Measurements from ENCODE around the gene CACNG5.

Gene CACNG5

DNA sequence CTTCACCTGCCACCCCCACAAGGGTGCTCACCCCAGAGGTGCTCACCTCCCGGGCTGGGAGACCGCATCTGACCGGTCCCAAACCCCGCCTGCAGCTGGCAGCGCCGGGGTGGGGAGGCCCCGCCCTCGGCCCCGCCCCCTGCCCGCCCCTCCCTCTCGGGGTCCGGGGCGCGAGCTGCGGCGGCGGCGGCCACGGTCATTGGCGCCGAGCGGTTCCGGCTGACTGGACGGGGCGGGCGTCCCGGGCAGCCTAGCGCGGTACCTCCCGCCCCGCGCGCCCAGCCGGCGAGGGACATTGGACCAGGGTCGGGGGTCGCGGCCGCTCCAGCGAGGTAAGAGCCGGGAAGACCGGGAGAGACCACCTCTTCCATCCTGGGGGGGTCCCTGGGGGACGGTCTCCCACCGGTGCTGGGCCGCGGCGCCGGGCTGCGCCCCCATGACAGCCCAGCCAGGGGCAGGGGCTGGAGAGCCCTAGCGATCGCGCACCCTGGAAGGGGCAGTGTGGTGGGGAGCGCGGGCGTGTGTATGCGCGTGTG, at the start of gene CACNG5:
CACNG5 (plus strand) TSS at position 199 of the 536 bp plus-strand sequence. CDS start 42,216 bp downstream, outside the sequence.
- no peak for DNase-seq (ENCODE audit: low read depth)

DNA sequence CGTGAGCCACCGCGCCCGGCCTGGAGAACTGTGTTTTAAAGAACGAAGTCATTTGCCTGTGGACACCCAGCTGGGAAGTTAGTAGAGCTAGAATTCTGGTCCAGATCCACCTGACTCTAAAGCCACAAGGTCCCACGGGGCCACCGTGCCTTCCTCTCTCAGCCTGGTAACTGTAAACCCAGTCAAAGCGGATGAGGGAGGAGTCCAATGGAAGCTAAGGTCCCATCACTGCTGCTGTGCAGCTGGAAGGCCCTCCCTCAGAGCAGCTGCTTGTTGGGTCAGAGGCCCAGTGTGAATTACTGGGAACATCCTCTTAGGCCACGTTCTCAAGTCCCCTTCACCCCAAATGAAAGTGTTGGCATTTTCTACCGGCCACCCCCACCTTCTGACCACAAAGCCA, 48.8 kb upstream of the CACNG5 start:
- DNase-seq (ENCODE audit: low read depth): no peak

GRCh38 chr17:66787914-66788313, 47.0 kb upstream of the CACNG5 start:
- DNase-seq (ENCODE audit: low read depth): no peak

- DNase-seq (ENCODE audit: low read depth): no peak
Measured at GRCh38 chr17:66789093-66789492, 45.8 kb upstream of the CACNG5 start.

DNA sequence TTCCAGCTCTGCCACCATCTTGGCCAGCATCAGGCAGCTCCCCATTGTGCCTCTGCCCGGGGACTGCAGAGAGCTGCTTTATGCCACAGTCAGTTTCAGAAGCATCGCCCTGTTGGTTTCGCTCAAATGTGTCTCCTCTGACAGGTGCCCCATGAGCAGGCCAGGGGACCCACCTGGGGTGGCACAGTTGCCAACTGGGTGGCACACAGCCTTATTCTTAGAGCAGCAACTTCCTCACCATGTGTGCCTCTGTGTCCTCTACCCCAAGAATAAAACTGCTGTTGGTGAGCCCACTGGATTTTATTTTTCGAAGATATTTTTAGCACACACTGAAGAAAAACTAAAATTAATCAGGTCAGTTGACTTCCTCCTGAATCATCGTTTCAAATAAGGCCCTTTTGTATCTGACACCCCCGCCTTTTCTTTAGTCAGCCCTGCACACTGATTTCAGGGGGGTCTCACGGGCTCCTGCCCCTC, 44.9 kb upstream of the CACNG5 start:
- no peak for DNase-seq (ENCODE audit: low read depth)

- no peak for DNase-seq (ENCODE audit: low read depth)
Measured at GRCh38 chr17:66790501-66791061, 44.3 kb upstream of the CACNG5 start.

GRCh38 chr17:66791347-66791746, 43.6 kb upstream of the CACNG5 start:
- DNase-seq (ENCODE audit: low read depth): no peak

DNA sequence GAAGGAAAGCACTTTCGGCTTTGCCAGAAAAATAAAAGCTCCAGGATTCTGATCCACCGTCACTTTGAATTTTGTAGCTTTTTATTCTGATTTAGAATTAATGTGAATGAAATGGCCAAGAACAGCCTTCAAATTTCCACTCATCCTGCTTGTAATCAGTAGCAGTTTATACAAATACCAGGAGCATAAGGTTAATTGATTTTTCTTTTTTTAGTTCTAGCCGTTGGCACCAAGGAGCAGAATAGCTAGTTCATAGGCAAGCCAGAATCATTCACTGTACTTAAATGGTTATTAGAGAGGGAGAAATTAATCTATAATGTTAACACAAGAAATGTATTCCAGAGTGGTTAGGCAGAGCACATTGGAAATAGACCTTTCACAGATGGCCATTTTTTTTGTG, 41.1 kb upstream of the CACNG5 start:
- DNase-seq (ENCODE audit: low read depth): no peak

GRCh38 chr17:66795486-66795885, 39.4 kb upstream of the CACNG5 start:
- DNase-seq (ENCODE audit: low read depth): no peak

GRCh38 chr17:66799849-66800537, 34.9 kb upstream of the CACNG5 start:
- no peak for DNase-seq (ENCODE audit: low read depth)

DNA sequence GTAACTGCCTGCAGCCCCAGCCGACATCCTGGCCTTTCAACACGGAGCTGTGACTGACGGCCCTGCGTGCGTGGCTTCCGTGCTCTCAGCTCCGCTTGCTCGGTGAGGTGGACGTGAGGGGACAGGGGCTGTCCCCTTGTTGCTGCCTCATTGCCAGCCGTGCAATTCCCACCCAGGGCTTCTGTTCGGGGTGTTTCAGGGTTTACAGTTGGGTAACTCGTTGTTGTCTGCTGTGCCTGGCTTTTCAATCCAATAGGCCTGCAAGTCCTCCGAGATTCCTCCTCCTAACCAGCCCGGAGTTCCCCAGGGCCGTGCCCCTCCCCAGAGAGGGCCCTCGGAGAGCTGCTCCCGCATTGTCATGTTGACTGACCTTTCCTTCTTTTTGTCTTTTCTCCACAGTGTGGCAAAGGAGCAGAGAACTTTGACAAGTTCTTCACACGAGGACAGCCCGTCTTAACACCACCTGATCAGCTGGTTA, 31.4 kb upstream of the CACNG5 start:
- DNase-seq (ENCODE audit: low read depth): no peak

- no peak for DNase-seq (ENCODE audit: low read depth)
Measured at GRCh38 chr17:66805567-66805966, 29.4 kb upstream of the CACNG5 start.

- DNase-seq (ENCODE audit: low read depth): no peak
Measured at GRCh38 chr17:66807182-66807581, 27.7 kb upstream of the CACNG5 start.

DNA sequence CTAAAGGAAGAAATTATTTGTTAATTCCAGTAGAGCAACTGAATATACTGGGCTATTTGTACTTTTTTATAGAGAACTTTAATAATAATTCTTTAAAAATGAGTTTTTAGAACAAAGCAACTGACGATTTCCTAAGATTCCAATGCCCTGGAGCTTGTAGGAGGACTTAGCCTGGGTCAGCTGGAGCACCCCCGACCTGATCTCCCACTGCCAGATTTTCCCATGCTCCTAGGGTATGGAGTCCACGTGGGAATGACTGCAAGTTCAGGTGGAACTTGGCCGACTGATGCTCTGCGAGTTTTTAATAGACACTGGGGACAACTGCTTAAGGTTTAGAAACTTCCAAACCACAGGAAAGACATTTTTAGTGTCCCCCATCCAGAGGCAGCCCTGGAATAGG, 25.5 kb upstream of the CACNG5 start:
- no peak for DNase-seq (ENCODE audit: low read depth)

DNA sequence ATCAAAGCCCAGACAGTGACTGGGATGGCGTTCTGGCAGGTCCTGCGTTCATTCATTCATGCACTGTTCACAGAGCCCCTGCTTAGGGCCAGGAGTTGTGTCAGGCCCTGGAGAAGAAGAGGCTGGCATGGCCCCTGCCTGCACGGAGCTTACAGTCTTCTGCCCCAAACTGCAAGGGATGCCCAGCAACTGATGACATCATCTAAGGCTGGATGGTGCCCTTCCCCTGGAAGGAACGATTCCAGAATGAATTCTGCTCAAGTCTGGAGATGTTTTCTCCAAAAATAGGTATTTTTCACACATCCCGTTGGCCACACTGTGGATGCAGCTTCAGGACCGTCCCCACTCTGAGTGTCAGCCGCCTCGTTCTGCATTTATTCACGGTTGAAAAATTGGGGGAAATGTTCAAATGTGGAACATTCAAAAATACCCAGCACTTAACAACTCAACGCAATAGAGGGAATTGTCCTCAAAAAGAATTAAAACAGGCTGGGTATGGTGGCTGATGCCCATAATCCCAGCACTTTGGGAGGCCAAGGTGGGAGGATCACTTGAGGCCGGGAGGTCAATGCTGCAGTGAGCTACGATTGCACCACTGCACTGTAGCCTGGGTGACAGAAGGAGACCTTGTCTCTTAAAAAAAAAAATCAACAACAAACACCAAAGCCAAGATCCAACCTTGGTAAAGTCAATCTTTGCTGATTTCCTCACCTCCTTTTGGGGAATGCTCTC, 23.8 kb upstream of the CACNG5 start:
- no peak for DNase-seq (ENCODE audit: low read depth)

GRCh38 chr17:66811683-66812054, 23.2 kb upstream of the CACNG5 start:
- no peak for DNase-seq (ENCODE audit: low read depth)

- no peak for DNase-seq (ENCODE audit: low read depth)
Measured at GRCh38 chr17:66812571-66812970, 22.3 kb upstream of the CACNG5 start.

- no peak for DNase-seq (ENCODE audit: low read depth)
Measured at GRCh38 chr17:66813296-66813695, 21.6 kb upstream of the CACNG5 start.

DNA sequence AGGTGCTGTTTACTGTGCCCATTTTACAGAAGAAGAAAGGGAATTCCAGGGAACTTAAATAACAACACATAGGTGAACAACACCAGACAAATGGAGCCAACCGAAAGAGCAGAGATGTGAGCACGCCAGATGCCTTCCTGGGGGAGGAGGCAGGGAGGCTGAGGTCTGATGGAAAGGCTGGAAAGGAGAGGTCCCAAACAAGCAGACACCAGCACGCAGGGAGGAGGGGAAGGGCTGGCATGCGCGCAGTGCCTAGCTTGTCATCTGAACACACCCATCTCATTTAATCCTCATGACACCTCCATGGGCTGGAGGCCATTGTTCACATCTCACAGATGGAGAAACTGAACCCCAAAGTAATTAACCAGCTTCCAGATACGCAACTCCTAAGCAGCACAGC, 20.9 kb upstream of the CACNG5 start:
- DNase-seq (ENCODE audit: low read depth): no peak

- no peak for DNase-seq (ENCODE audit: low read depth)
Measured at GRCh38 chr17:66814570-66814969, 20.3 kb upstream of the CACNG5 start.

- DNase-seq (ENCODE audit: low read depth): no peak
Measured at GRCh38 chr17:66817750-66818149, 17.2 kb upstream of the CACNG5 start.

GRCh38 chr17:66819466-66819865, 15.5 kb upstream of the CACNG5 start:
- no peak for DNase-seq (ENCODE audit: low read depth)

DNA sequence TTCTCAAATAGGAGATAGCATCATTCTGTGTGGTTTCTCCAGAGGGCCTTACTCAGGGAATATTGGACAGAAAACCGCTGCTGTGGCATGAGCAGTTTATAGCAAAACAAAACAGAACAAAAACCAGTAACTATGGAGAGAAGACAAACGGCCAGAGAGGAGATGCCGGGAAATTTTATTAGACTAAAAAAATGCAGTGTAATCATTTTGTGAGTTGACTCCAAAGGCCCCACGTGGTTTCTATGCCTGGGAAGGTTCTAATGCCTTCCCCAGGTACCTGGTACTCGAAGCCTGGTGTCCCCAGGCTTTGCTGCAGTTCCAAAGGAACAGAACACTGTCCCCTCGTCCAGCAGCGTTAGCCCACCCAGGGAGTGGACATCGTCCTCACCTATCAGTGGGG, 12.9 kb upstream of the CACNG5 start:
- no peak for DNase-seq (ENCODE audit: low read depth)

Data from ELR (cell line).